HepG2 (cell line): Measurements from ENCODE around the gene MMP28. TPM values are rescaled to one million over a fixed set of nuclear protein-coding genes. Genes with fewer than 3 reads are reported as not detected.

ENCODE experiments used
- BRD4 ChIP-seq: sonication (generic); formaldehyde crosslinking; IDR thresholded peaks from 2 replicates; pipeline ENCODE4 v1.4.0; 2020; ENCODE audit warnings: missing genetic modification reagents
- CC2D1A ChIP-seq: sonication (generic); formaldehyde crosslinking; IDR thresholded peaks from 2 replicates; pipeline ENCODE4 v1.8.1; 2023; ENCODE audit warnings: mild to moderate bottlenecking, missing genetic modification reagents
- DNMT3B ChIP-seq: conservative IDR thresholded peaks from 2 replicates; pipeline ENCODE4 v1.6.1; 2016; ENCODE audit warnings: missing biosample characterization, control low read depth
- MED8 ChIP-seq: sonication (generic); formaldehyde crosslinking; IDR thresholded peaks from 2 replicates; pipeline ENCODE4 v1.8.1; 2023; ENCODE audit warnings: mild to moderate bottlenecking, missing genetic modification reagents; ENCODE audit not compliant: insufficient replicate concordance
- U2AF2 ChIP-seq: fragments of 200-400 bp; formaldehyde crosslinking; IDR thresholded peaks from 2 replicates; pipeline ENCODE4 v1.6.1; 2017; ENCODE audit warnings: low read depth, mild to moderate bottlenecking, low read length
- ZNF343 ChIP-seq: sonication (generic); formaldehyde crosslinking; IDR thresholded peaks from 2 replicates; pipeline ENCODE4 v1.4.0; 2020; ENCODE audit warnings: mild to moderate bottlenecking, missing genetic modification reagents
- ZSCAN12 ChIP-seq: sonication (generic); formaldehyde crosslinking; IDR thresholded peaks from 2 replicates; pipeline ENCODE4 v1.9.0; 2021; ENCODE audit warnings: mild to moderate bottlenecking, missing genetic modification reagents
- ZSCAN21 ChIP-seq: sonication (generic); formaldehyde crosslinking; IDR thresholded peaks from 2 replicates; pipeline ENCODE4 v1.8.0; 2022; ENCODE audit warnings: mild to moderate bottlenecking, missing genetic modification reagents, moderate library complexity, borderline replicate concordance
- polyA plus RNA-seq, 8 experiments: library from polyadenylated mRNA; depleted of rRNA in 3 of 8; stranded (reverse) in 7 of 8; unstranded in 1 of 8; fragments of >200 nt; fragmentation: Illumina TruSeq in 4 of 8; extraction: Trizol in 4 of 8; gene quantifications; 2 replicates each; pipeline versions ENCODE4 v1.2.1 to v1.2.3, GENCODE V29; 2011 to 2016; ENCODE audit warnings: low read depth in 4 of 8, missing spikeins in 1 of 8, mixed read lengths in 1 of 8; ENCODE audit not compliant: insufficient read depth in 1 of 8
- total RNA-seq, 5 experiments: library from RNA; depleted of rRNA; stranded (reverse); fragments of >200 nt; fragmentation: Illumina TruSeq; extraction: Trizol; gene quantifications; 2 replicates each; pipeline ENCODE4 v1.2.3, GENCODE V29; 2016; ENCODE audit warnings: low read depth in 1 of 5
- TF ChIP-seq, protein P1 (sequence below): sonication (generic); formaldehyde crosslinking; IDR thresholded peaks from 2 replicates; pipeline ENCODE4 v1.5.1; 2020; ENCODE audit warnings: mild to moderate bottlenecking, moderate library complexity, missing genetic modification reagents
- TF ChIP-seq, protein P2 (sequence below): sonication (generic); formaldehyde crosslinking; IDR thresholded peaks from 2 replicates; pipeline ENCODE4 v1.9.0; 2022; ENCODE audit warnings: low read depth, missing genetic modification reagents
- TF ChIP-seq, protein P3 (sequence below): sonication (generic); formaldehyde crosslinking; IDR thresholded peaks from 2 replicates; pipeline ENCODE4 v1.5.0; 2020; ENCODE audit warnings: missing genetic modification reagents
- TF ChIP-seq, protein P4 (sequence below): sonication (generic); formaldehyde crosslinking; conservative IDR thresholded peaks from 2 replicates; pipeline ENCODE4 v1.5.0; 2020; ENCODE audit warnings: missing genetic modification reagents

MMP28 gene
- total and polyA plus RNA-seq, 2 of the 13 experiments (the other 11 are each of a cell fraction or from before 2014, with no cell fraction given): not detected

DNA sequence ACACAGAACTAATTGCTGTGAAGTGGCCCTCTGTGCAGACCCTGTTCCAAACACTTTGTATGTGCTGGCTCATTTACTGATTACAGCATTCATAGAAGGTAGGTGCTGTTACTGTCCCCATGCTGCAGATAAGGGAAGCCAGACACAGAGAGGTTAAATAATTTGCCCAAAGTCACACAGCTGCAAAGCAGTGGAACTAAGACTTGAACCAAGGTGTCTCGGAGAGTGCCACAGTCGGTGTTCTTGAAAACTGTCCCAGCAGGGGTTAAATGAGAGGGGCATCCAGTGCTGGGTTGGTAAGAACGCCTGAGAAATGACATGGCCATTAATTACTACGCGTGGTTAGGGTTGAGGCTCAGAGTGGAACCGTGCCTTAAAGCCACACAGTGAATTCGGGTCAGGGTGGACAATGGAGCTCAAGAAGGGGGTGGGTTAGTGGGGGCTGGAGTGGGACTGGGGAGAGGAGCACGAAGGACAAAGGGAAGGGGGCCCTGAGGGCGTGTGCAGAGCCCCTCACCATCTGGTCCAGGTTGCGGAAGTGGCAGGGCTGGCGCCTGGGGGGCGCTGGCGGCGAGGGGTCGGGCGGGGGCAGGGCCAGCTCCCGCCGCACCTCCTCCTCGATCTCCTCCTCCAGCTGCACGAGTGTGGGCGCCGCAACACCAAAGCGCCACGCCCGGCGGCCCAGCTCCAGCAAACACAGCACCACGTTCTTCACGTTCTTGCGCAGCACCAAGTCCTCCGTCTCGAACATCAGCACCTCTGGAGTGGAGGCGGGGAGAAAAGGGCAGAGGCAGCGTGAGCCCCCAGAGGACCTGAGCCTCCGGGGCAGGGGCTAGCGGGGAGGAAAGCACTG lies 45.7 kb downstream of the MMP28 start (continued):
- TF ChIP-seq, protein P1, sequence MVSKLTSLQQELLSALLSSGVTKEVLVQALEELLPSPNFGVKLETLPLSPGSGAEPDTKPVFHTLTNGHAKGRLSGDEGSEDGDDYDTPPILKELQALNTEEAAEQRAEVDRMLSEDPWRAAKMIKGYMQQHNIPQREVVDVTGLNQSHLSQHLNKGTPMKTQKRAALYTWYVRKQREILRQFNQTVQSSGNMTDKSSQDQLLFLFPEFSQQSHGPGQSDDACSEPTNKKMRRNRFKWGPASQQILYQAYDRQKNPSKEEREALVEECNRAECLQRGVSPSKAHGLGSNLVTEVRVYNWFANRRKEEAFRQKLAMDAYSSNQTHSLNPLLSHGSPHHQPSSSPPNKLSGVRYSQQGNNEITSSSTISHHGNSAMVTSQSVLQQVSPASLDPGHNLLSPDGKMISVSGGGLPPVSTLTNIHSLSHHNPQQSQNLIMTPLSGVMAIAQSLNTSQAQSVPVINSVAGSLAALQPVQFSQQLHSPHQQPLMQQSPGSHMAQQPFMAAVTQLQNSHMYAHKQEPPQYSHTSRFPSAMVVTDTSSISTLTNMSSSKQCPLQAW (CRISPR knock-in tag): no peak
- TF ChIP-seq MED8 (CRISPR knock-in tag): no peak
- TF ChIP-seq, protein P2, sequence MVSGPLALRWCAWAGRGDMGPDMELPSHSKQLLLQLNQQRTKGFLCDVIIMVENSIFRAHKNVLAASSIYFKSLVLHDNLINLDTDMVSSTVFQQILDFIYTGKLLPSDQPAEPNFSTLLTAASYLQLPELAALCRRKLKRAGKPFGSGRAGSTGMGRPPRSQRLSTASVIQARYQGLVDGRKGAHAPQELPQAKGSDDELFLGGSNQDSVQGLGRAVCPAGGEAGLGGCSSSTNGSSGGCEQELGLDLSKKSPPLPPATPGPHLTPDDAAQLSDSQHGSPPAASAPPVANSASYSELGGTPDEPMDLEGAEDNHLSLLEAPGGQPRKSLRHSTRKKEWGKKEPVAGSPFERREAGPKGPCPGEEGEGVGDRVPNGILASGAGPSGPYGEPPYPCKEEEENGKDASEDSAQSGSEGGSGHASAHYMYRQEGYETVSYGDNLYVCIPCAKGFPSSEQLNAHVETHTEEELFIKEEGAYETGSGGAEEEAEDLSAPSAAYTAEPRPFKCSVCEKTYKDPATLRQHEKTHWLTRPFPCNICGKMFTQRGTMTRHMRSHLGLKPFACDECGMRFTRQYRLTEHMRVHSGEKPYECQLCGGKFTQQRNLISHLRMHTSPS (CRISPR knock-in tag): no peak
- TF ChIP-seq BRD4: no peak
- TF ChIP-seq, protein P3, sequence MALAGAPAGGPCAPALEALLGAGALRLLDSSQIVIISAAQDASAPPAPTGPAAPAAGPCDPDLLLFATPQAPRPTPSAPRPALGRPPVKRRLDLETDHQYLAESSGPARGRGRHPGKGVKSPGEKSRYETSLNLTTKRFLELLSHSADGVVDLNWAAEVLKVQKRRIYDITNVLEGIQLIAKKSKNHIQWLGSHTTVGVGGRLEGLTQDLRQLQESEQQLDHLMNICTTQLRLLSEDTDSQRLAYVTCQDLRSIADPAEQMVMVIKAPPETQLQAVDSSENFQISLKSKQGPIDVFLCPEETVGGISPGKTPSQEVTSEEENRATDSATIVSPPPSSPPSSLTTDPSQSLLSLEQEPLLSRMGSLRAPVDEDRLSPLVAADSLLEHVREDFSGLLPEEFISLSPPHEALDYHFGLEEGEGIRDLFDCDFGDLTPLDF (CRISPR knock-in tag): no peak
- no peak for TF ChIP-seq U2AF2
- TF ChIP-seq ZSCAN21: no peak
- no peak for TF ChIP-seq ZSCAN12
- no peak for TF ChIP-seq ZNF343 (CRISPR knock-in tag)
- TF ChIP-seq, protein P4, sequence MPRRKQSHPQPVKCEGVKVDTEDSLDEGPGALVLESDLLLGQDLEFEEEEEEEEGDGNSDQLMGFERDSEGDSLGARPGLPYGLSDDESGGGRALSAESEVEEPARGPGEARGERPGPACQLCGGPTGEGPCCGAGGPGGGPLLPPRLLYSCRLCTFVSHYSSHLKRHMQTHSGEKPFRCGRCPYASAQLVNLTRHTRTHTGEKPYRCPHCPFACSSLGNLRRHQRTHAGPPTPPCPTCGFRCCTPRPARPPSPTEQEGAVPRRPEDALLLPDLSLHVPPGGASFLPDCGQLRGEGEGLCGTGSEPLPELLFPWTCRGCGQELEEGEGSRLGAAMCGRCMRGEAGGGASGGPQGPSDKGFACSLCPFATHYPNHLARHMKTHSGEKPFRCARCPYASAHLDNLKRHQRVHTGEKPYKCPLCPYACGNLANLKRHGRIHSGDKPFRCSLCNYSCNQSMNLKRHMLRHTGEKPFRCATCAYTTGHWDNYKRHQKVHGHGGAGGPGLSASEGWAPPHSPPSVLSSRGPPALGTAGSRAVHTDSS (CRISPR knock-in tag): no peak
- no peak for TF ChIP-seq DNMT3B
- TF ChIP-seq CC2D1A (CRISPR knock-in tag): no peak
